Bronchus fibroblast of lung (primary cell): ENCODE data around the gene FCGR3B. TPM values are rescaled to one million over a fixed set of nuclear protein-coding genes. Genes with fewer than 3 reads are reported as not detected.

Source experiments
- total RNA-seq: library from RNA; depleted of rRNA; stranded (reverse); fragments of >200 nt; gene quantifications from 2 replicates; pipeline ENCODE4 v1.2.3, GENCODE V29; 2015

The FCGR3B gene
- not detected in 2 replicates for total RNA-seq

DNA sequence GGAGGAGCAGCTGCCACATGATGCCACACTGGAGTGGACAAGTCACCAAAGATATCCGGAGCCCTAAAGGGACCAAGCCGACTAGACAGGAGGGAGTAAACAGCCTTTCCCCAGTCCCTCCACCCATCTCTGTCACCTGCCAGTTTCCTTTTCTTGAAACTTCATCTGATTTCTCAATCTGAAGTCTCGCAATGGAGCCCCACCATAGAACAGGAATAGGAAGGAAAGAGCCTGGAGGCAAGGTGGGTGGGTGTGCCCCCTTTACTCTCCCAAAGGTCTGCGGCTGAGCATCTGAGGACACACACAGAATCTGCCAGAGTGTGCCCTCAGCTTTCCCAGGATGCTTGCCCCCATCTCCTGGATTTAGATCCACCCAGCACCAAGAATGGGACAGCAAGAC is at the start of gene FCGR3B:
Gene FCGR3B (minus strand): TSS at position 101 of the 400 bp plus-strand sequence. CDS start 82 bp downstream, at position 19.

DNA sequence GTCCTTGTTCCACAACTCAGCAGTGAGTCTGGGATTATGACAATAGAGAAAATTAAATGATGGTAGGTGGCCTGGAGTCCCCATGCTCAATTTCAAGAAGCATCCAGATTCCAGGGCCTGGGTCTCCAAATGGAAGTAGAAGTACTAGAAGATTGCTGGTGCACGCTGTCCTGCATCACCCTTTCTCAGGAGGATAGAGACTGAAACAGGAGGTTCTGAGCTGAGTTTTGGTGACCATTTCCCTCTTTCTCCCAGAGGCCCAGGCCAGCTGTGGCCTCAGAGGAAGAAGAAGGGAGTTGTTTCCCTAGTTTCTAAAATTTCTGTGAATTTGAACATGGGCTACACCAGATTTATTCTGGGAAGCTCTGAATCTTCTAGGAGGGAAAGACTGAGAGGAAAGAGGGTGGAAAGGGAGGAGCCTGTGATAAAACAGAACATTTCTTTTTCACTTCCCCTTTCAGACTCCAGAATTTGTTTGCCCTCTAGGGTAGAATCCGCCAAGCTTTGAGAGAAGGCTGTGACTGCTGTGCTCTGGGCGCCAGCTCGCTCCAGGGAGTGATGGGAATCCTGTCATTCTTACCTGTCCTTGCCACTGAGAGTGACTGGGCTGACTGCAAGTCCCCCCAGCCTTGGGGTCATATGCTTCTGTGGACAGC is 31.8 kb upstream of the FCGR3B start, which contains the start of gene FCGR2B:
Gene FCGR2B (plus strand): TSS at position 460 of the 656 bp plus-strand sequence. CDS start 99 bp downstream, at position 559.

Other genes starting within 250 kb of the FCGR3B start
- gene FCGR2A, start 125.7 kb downstream of the FCGR3B start, total RNA-seq, result not detected in 2 replicates
- gene HSPA6, start 106.6 kb downstream of the FCGR3B start, total RNA-seq, result under 0.01 TPM in 1 of 2 replicates, not detected in the other
- not detected in 2 replicates for gene FCGR3A, start 81.4 kb downstream of the FCGR3B start, total RNA-seq
- not detected in 2 replicates for gene FCGR2B, start 32.0 kb upstream of the FCGR3B start, total RNA-seq
- 0.15 and 0.34 TPM in 2 replicates for gene FCRLA, start 76.1 kb upstream of the FCGR3B start, total RNA-seq
- 2.1 and 2.4 TPM in 2 replicates for gene FCRLB, start 90.4 kb upstream of the FCGR3B start, total RNA-seq
- gene DUSP12, start 118.6 kb upstream of the FCGR3B start, total RNA-seq, result 27.1 and 30.9 TPM in 2 replicates
- 14.9 and 17.8 TPM in 2 replicates for gene ATF6, start 135.1 kb upstream of the FCGR3B start, total RNA-seq